SU-DHL-6 (cell line): ENCODE measurements around the gene AGTPBP1.
"Not testable (repeated sequence)": the region's sequence is repeated elsewhere in the genome, so short reads cannot be mapped to it uniquely, and the experiment has no call there.

Experiments used
- H2AFZ ChIP-seq: fragments of 200-600 bp; sonication (generic); 2 replicates; pipeline ENCODE4 v1.6.1; 2014; ENCODE audit warnings: low read depth, mild to moderate bottlenecking, moderate library complexity, mixed read lengths, antibody characterized with exemption, low read length; ENCODE audit not compliant: severe bottlenecking
- H3F3A ChIP-seq: fragments of 200-600 bp; shearing (Covaris generic); 2 replicates; pipeline ENCODE4 v1.6.0; 2016; ENCODE audit warnings: antibody characterized with exemption, mild to moderate bottlenecking; ENCODE audit not compliant: insufficient read depth
- H3K27ac ChIP-seq: fragments of 200-600 bp; sonication (generic); 2 replicates; pipeline ENCODE4 v1.5.1; 2016; ENCODE audit warnings: low read depth, mild to moderate bottlenecking, low read length, moderate library complexity, mixed read lengths
- H3K27me3 ChIP-seq: fragments of 200-600 bp; sonication (generic), shearing (Covaris generic); 2 replicates; pipeline ENCODE4 v1.6.0; 2014; ENCODE audit warnings: mild to moderate bottlenecking, low read length
- H3K36me3 ChIP-seq: fragments of 200-600 bp; sonication (generic); 2 replicates; pipeline ENCODE4 v1.6.1; 2014; ENCODE audit warnings: mild to moderate bottlenecking, low read length, mixed read lengths
- H3K4me2 ChIP-seq: fragments of 300-600, 200-600 bp; shearing (Covaris generic), sonication (generic); 2 replicates; pipeline ENCODE4 v1.6.0; 2014; ENCODE audit warnings: low read length, low read depth, mild to moderate bottlenecking; ENCODE audit not compliant: poor library complexity, severe bottlenecking
- H3K4me3 ChIP-seq: fragments of 200-600 bp; sonication (generic); 2 replicates; pipeline ENCODE4 v1.5.1; 2014; ENCODE audit warnings: antibody characterized with exemption, low read length, mild to moderate bottlenecking, mixed read lengths; ENCODE audit not compliant: insufficient read depth, poor library complexity, severe bottlenecking
- H3K79me2 ChIP-seq: fragments of 200-600 bp; sonication (generic); 2 replicates; pipeline ENCODE4 v1.6.1; 2014; ENCODE audit warnings: mild to moderate bottlenecking, low read length, moderate library complexity; ENCODE audit not compliant: insufficient read depth
- H3K9ac ChIP-seq: fragments of 200-600 bp; sonication (generic); 2 replicates; pipeline ENCODE4 v1.7.0; 2014; ENCODE audit warnings: mild to moderate bottlenecking, low read length
- H3K9me2 ChIP-seq: fragments of 200-600 bp; sonication (generic); replicated peaks from 2 replicates; pipeline ENCODE4 v1.6.1; 2014; ENCODE audit warnings: low read length; ENCODE audit not compliant: insufficient read depth
- H3K9me3 ChIP-seq: fragments of 200-600 bp; sonication (generic); 2 replicates; pipeline ENCODE4 v1.6.1; 2014; ENCODE audit warnings: low read length, mixed read lengths; ENCODE audit not compliant: insufficient read depth
- H4K20me1 ChIP-seq: fragments of 200-600 bp; sonication (generic); 2 replicates; pipeline ENCODE4 v1.6.1; 2014; ENCODE audit warnings: low read depth, mild to moderate bottlenecking, antibody characterized with exemption, low read length, moderate library complexity, mixed read lengths
- CTCF ChIP-seq: fragments of 200-600 bp; sonication (generic); IDR thresholded peaks from one replicate; pipeline ENCODE4 v1.5.1; 2017; ENCODE audit warnings: antibody characterized with exemption, mild to moderate bottlenecking, low read length, moderate library complexity; ENCODE audit not compliant: insufficient read depth, poor library complexity, severe bottlenecking
- EZH2phosphoT487 ChIP-seq: fragments of 200-600 bp; sonication (generic), shearing (Covaris generic); conservative IDR thresholded peaks from 2 replicates; pipeline ENCODE4 v1.6.1; 2018; ENCODE audit warnings: mild to moderate bottlenecking, antibody characterized with exemption, low read length, moderate library complexity, mixed read lengths

The AGTPBP1 gene

GRCh38 chr9:85723215-85723614 lies 18.5 kb downstream of the AGTPBP1 start:
- Histone ChIP-seq H3K9me3 (no peaks in the 10 kb centered on the region), H3F3A (no peaks in the 10 kb centered on the region), H3K9me2 (no peaks in the 10 kb centered on the region), H3K9ac (no peak overlapping the region), H3K27ac (no peak overlapping the region), H3K36me3 (no peaks in the 10 kb centered on the region), H3K4me3 (no peak overlapping the region), H4K20me1 (no peaks in the 10 kb centered on the region), H3K27me3 (no peaks in the 10 kb centered on the region), H3K79me2 (peaks cover 35% of the 10 kb centered on the region), H2AFZ (no peak overlapping the region), H3K4me2 (no peak overlapping the region)
- TF ChIP-seq CTCF (no peak), EZH2phosphoT487 (no peak)

- not testable (repeated sequence) for H3K9me2 ChIP-seq, H2AFZ ChIP-seq, H3K79me2 ChIP-seq, H3F3A ChIP-seq, H3K9ac ChIP-seq, H3K4me2 ChIP-seq, H3K27ac ChIP-seq, H3K27me3 ChIP-seq, H3K4me3 ChIP-seq, H3K36me3 ChIP-seq, H4K20me1 ChIP-seq, H3K9me3 ChIP-seq
These were observed 22.3 kb downstream of the AGTPBP1 start for GRCh38 chr9:85719411-85719810.

- H3K27ac ChIP-seq, H4K20me1 ChIP-seq, H3F3A ChIP-seq, H3K9ac ChIP-seq, H3K9me2 ChIP-seq, H3K36me3 ChIP-seq, H3K4me3 ChIP-seq, H3K9me3 ChIP-seq, H2AFZ ChIP-seq, H3K79me2 ChIP-seq, H3K4me2 ChIP-seq, H3K27me3 ChIP-seq: not testable (repeated sequence)
These were observed 23.9 kb downstream of the AGTPBP1 start for GRCh38 chr9:85717818-85718217.

- H3K9me2 ChIP-seq, result no peaks in the 10 kb centered on the region
- H3K79me2 ChIP-seq, result no peaks in the 10 kb centered on the region
- H3K9me3 ChIP-seq, result no peaks in the 10 kb centered on the region
- H3K36me3 ChIP-seq, result no peaks in the 10 kb centered on the region
- H2AFZ ChIP-seq, result no peak overlapping the region
- no peak overlapping the region for H3K27ac ChIP-seq
- H3K4me3 ChIP-seq, result no peak overlapping the region
- no peaks in the 10 kb centered on the region for H3K27me3 ChIP-seq
- H3K4me2 ChIP-seq, result no peak overlapping the region
- peaks cover 4% of the 10 kb centered on the region; the same call in 1 of the 2 replicates for H3F3A ChIP-seq
- TF ChIP-seq CTCF (no peak), EZH2phosphoT487 (no peak)
- H4K20me1 ChIP-seq, result no peaks in the 10 kb centered on the region
- no peak overlapping the region for H3K9ac ChIP-seq
These were observed 24.5 kb downstream of the AGTPBP1 start for GRCh38 chr9:85717220-85717619.
